A549 (cell line): Measurements from ENCODE around the gene UNC13C.

Experiments used
- CBX8 ChIP-seq: fragments of 200-600 bp; sonication (generic); IDR thresholded peaks from 2 replicates; pipeline ENCODE4 v1.6.1; 2016
- CHD2 ChIP-seq: fragments of 150-350 bp; IDR thresholded peaks from 2 replicates; pipeline ENCODE4 v1.6.1; 2014; ENCODE audit warnings: low read length; ENCODE audit not compliant: partially characterized antibody
- CTCF ChIP-seq: fragments of >200 bp; sonication (Bioruptor Twin); formaldehyde crosslinking; IDR thresholded peaks from 3 replicates; pipeline ENCODE4 v1.5.1; 2016
- HMGXB4 ChIP-seq: fragments of 250-450 bp; sonication (Bioruptor Pico); IDR thresholded peaks from 2 replicates; pipeline ENCODE4 v1.5.0; 2021; ENCODE audit warnings: mild to moderate bottlenecking, moderate library complexity, borderline replicate concordance
- JUNB ChIP-seq: fragments of >200 bp; sonication (Bioruptor Twin); formaldehyde crosslinking; IDR thresholded peaks from 2 replicates; pipeline ENCODE4 v1.6.1; 2016
- KDM1A ChIP-seq: fragments of 200-600 bp; sonication (generic); IDR thresholded peaks from 2 replicates; pipeline ENCODE4 v1.6.1; 2016; ENCODE audit warnings: low read depth, mild to moderate bottlenecking
- MAFK ChIP-seq: fragments of 450-650 bp; IDR thresholded peaks from 2 replicates; pipeline ENCODE4 v1.6.1; 2014; ENCODE audit not compliant: partially characterized antibody
- PHF8 ChIP-seq: fragments of 200-600 bp; sonication (generic); IDR thresholded peaks from 2 replicates; pipeline ENCODE4 v1.6.1; 2016; ENCODE audit warnings: low read depth, mild to moderate bottlenecking, antibody characterized with exemption, moderate library complexity, borderline replicate concordance
- POLR2A ChIP-seq: IDR thresholded peaks from 2 replicates; pipeline ENCODE4 v1.6.1; 2012; ENCODE audit warnings: mild to moderate bottlenecking, low read length
- REST ChIP-seq: fragments of 200-600 bp; sonication (generic); IDR thresholded peaks from 2 replicates; pipeline ENCODE4 v1.6.1; 2016; ENCODE audit warnings: antibody characterized with exemption, mild to moderate bottlenecking, moderate library complexity
- USF2 ChIP-seq: fragments of 450-650 bp; IDR thresholded peaks from 2 replicates; pipeline ENCODE4 v1.6.1; 2014; ENCODE audit warnings: antibody characterized with exemption

GRCh38 chr15:54307252-54307902, 329.1 kb downstream of the UNC13C start:
- no peak for TF ChIP-seq CTCF
- TF ChIP-seq REST = no peak
- no peak for TF ChIP-seq MAFK
- no peak for TF ChIP-seq PHF8
- no peak for TF ChIP-seq POLR2A
- TF ChIP-seq HMGXB4 (CRISPR knock-in tag) = no peak
- no peak for TF ChIP-seq JUNB
- TF ChIP-seq USF2 = no peak
- no peak for TF ChIP-seq CHD2
- TF ChIP-seq CBX8 = no peak
- no peak for TF ChIP-seq KDM1A
